Measurements from ENCODE around the gene LEMD2. TPM values are rescaled to one million over a fixed set of nuclear protein-coding genes. Genes with fewer than 3 reads are reported as not detected.

Gene LEMD2
- total RNA-seq, 1 donor from 2014 or later, result 53.6 TPM

- ATAC-seq (no peak), DNase-seq (no peak)
- intact Hi-C loops (cut with DNase I), result no loop called here
- Histone ChIP-seq H3K27ac (no peak overlapping the region), H3K9me3 (no peaks in the 10 kb centered on the region), H3K4me1 (no peaks in the 10 kb centered on the region), H3K4me3 (no peak overlapping the region), H3K36me3 (no peaks in the 10 kb centered on the region), H3K27me3 (ENCODE audit: low read depth) (peaks cover 42% of the 10 kb centered on the region)
- TF ChIP-seq CTCF (IDR thresholded peaks at IDR 0.05), result no peak
These were observed 20.7 kb upstream of the LEMD2 start for GRCh38 chr6:33809594-33809993.

DNA sequence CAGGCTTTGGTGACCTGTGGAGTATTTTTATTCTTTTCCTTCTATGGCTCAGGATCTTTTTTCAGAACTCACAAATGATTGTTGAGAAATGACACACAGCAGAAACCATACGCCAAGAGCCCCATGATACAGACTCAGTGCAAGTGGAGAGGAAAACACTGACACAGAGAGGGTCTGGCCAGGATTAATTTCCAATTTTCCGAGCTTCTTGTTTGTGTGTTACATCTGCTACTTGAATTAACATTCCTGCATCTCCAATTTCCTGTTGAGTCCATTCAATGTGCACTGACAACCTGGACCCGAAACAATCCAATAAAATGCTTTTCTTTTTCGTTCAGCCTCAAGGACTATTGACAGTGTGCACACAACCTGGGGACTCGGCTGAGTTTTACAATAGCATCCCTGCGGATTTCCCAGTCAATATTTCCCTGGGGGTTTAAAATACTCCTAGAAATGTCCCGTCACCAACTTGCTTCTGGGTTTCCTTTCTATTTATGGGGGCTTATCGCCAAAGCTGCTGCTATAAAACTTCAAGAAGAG, 19.8 kb upstream of the LEMD2 start:
- intact Hi-C loops (cut with DNase I), result no loop called here
- no peak overlapping the region for H3K27ac ChIP-seq
- no peaks in the 10 kb centered on the region for H3K36me3 ChIP-seq
- H3K4me1 ChIP-seq, result no peaks in the 10 kb centered on the region
- no peak overlapping the region for H3K4me3 ChIP-seq
- ATAC-seq (no peak), DNase-seq (no peak)
- H3K9me3 ChIP-seq, result no peaks in the 10 kb centered on the region
- TF ChIP-seq CTCF (IDR thresholded peaks at IDR 0.05), result no peak
- peaks cover 36% of the 10 kb centered on the region for H3K27me3 ChIP-seq (ENCODE audit: low read depth)

- ATAC-seq (no peak), DNase-seq (no peak)
- no peaks in the 10 kb centered on the region for H3K36me3 ChIP-seq
- no peak overlapping the region for H3K27ac ChIP-seq
- no peaks in the 10 kb centered on the region for H3K9me3 ChIP-seq
- H3K4me1 ChIP-seq, result no peaks in the 10 kb centered on the region
- H3K27me3 ChIP-seq (ENCODE audit: low read depth), result peaks cover 34% of the 10 kb centered on the region
- intact Hi-C loops (cut with DNase I), result no loop called here
- TF ChIP-seq CTCF (IDR thresholded peaks at IDR 0.05), result no peak
- H3K4me3 ChIP-seq, result no peak overlapping the region
These were observed 18.7 kb upstream of the LEMD2 start for GRCh38 chr6:33807606-33808005.

- ATAC-seq (no peak), DNase-seq (no peak)
- H3K27me3 ChIP-seq (ENCODE audit: low read depth), result peaks cover 33% of the 10 kb centered on the region
- intact Hi-C loops (cut with DNase I), result no loop called here
- no peaks in the 10 kb centered on the region for H3K4me1 ChIP-seq
- H3K9me3 ChIP-seq, result no peaks in the 10 kb centered on the region
- H3K36me3 ChIP-seq, result no peaks in the 10 kb centered on the region
- no peak overlapping the region for H3K4me3 ChIP-seq
- no peak for TF ChIP-seq CTCF (IDR thresholded peaks at IDR 0.05)
- no peak overlapping the region for H3K27ac ChIP-seq
These were observed 17.9 kb upstream of the LEMD2 start for GRCh38 chr6:33806841-33807240.

DNA sequence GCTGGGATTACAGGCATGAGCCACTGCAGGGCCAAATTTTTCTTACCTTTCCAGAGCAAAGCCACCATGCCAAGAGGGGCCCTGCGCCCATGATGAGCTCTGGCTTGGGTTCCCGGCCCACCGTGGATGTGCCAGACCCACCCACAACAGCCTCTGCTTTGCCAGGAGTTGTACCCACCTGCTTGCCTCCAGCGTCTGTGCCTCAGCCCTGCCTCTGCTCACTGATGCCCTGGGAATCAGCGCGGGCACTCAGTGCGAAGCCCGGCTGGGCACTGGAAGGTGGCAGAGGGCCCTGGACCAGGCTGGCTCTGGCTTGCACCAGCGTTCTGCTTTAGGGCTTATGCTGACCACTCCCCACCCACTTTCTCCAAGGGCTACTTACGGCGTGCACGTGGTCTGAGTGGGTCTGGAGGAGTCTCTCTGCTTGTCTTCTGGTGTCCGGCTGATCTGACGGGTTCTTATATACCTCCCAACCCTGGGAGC, 14.7 kb upstream of the LEMD2 start, which contains the start of gene MLN:
Gene MLN (minus strand): TSS at position 433 of the 483 bp plus-strand sequence. CDS start 2,840 bp downstream, outside the sequence.
- H3K9me3 ChIP-seq, result no peaks in the 10 kb centered on the region
- H3K27ac ChIP-seq, result no peak within 1 kb of the TSS
- ATAC-seq, result no peak
- no peak for DNase-seq
- intact Hi-C loops (cut with DNase I), result no loop called here
- no peaks in the 10 kb centered on the region for H3K4me1 ChIP-seq
- H3K36me3 ChIP-seq, result no peaks in the 10 kb centered on the region
- H3K4me3 ChIP-seq, result no peak within 1 kb of the TSS
- no peak for TF ChIP-seq CTCF (IDR thresholded peaks at IDR 0.05)
- peaks cover 26% of the 10 kb centered on the region for H3K27me3 ChIP-seq (ENCODE audit: low read depth)

All from lower lobe of right lung (tissue), 2 donors.